IMR-90 (cell line): ENCODE results near the gene NCSTN. TPM values are rescaled to one million over a fixed set of nuclear protein-coding genes. Genes with fewer than 3 reads are reported as not detected.

ENCODE experiments used
- ATAC-seq: fragments of 200-7000 bp; cut with Tn5 transposase; 2 replicates; pipeline ENCODE4 v1.9.1; 2020; ENCODE audit warnings: low read depth, mild to moderate bottlenecking, moderate library complexity
- BruUV-seq: library from RNA; stranded (reverse); fragments of 400-500 nt; replicated peaks from 2 replicates; lab custom pipeline; 2021; lab: Mats Ljungman, UMichigan
- CTCF ChIA-PET: fragments of 300-600 bp; formaldehyde crosslinking; extraction: SDS; loops from one replicate; lab custom pipeline; 2021; ENCODE audit warnings: antibody characterized with exemption; lab: Yijun Ruan, JAX
- POLR2A ChIA-PET: fragments of 300-600 bp; sonication (Branson Sonifier 250); formaldehyde crosslinking; loops from one replicate; lab custom pipeline; 2022; ENCODE audit warnings: antibody characterized with exemption; ENCODE audit not compliant: unreplicated experiment; lab: Charles Lee
- DNase-seq: peaks from one replicate; pipeline ENCODE4 v3.0.0; 2013
- H2AFZ ChIP-seq: replicated peaks from 2 replicates; pipeline ENCODE3; 2013; ENCODE audit warnings: low read length, mild to moderate bottlenecking; ENCODE audit not compliant: poor library complexity
- H2AK5ac ChIP-seq: 2 replicates; pipeline ENCODE4 v1.6.1; 2013; ENCODE audit warnings: low read depth, low read length, inconsistent platforms
- H2AK9ac ChIP-seq: replicated peaks from 2 replicates; pipeline ENCODE3; 2013; ENCODE audit warnings: mild to moderate bottlenecking, low read depth, low read length, moderate library complexity; ENCODE audit not compliant: poor library complexity
- H2BK120ac ChIP-seq: 2 replicates; pipeline ENCODE4 v1.6.1; 2013; ENCODE audit warnings: low read depth, low read length, inconsistent platforms
- H2BK15ac ChIP-seq: 3 replicates; pipeline ENCODE4 v1.6.1; 2013; ENCODE audit warnings: low read depth, low read length, inconsistent platforms
- H2BK20ac ChIP-seq: 2 replicates; pipeline ENCODE4 v1.6.1; 2013; ENCODE audit warnings: low read depth, mild to moderate bottlenecking, inconsistent platforms, low read length, moderate library complexity
- H2BK5ac ChIP-seq: 2 replicates; pipeline ENCODE4 v1.6.1; 2013; ENCODE audit warnings: mild to moderate bottlenecking, low read depth, low read length, inconsistent platforms; ENCODE audit not compliant: poor library complexity, severe bottlenecking
- H3K14ac ChIP-seq: replicated peaks from 2 replicates; pipeline ENCODE4 v1.6.1; 2013; ENCODE audit warnings: low read depth, low read length, inconsistent platforms
- H3K18ac ChIP-seq: 2 replicates; pipeline ENCODE4 v1.6.1; 2013; ENCODE audit warnings: low read depth, low read length, control low read depth
- H3K23ac ChIP-seq: 2 replicates; pipeline ENCODE4 v1.6.1; 2013; ENCODE audit warnings: low read depth, low read length, inconsistent platforms
- H3K27ac ChIP-seq: 2 replicates; pipeline ENCODE4 v1.5.1; 2013; ENCODE audit warnings: mild to moderate bottlenecking, control low read depth, low read length; ENCODE audit not compliant: insufficient read depth
- H3K27me3 ChIP-seq: 2 replicates; pipeline ENCODE4 v1.6.1; 2013; ENCODE audit warnings: low read length; ENCODE audit not compliant: control insufficient read depth, insufficient read depth
- H3K36me3 ChIP-seq: 2 replicates; pipeline ENCODE4 v1.6.1; 2013; ENCODE audit warnings: low read length, mixed read lengths; ENCODE audit not compliant: control insufficient read depth, insufficient read depth
- H3K4ac ChIP-seq: 2 replicates; pipeline ENCODE4 v1.6.1; 2013; ENCODE audit warnings: low read depth, low read length, inconsistent platforms
- H3K4me1 ChIP-seq: 2 replicates; pipeline ENCODE4 v1.6.1; 2013; ENCODE audit warnings: low read length, mixed read lengths; ENCODE audit not compliant: control insufficient read depth, insufficient read depth
- H3K4me2 ChIP-seq: 2 replicates; pipeline ENCODE4 v1.6.1; 2013; ENCODE audit warnings: low read depth, mild to moderate bottlenecking, control low read depth, low read length, moderate library complexity
- H3K4me3 ChIP-seq: 2 replicates; pipeline ENCODE4 v1.5.1; 2013; ENCODE audit warnings: low read depth, mild to moderate bottlenecking, control low read depth, low read length, moderate library complexity; ENCODE audit not compliant: insufficient read depth
- H3K56ac ChIP-seq: 2 replicates; pipeline ENCODE4 v1.6.1; 2013; ENCODE audit warnings: low read length, inconsistent platforms; ENCODE audit not compliant: insufficient read depth; ENCODE audit errors: extremely low read depth
- H3K79me1 ChIP-seq, 2 experiments: 2 replicates each; pipeline ENCODE4 v1.6.1; 2013; ENCODE audit warnings: low read length in 2 of 2, inconsistent platforms in 1 of 2, low read depth in 1 of 2
- H3K9ac ChIP-seq: 2 replicates; pipeline ENCODE4 v1.6.1; 2013; ENCODE audit warnings: low read depth, low read length, control low read depth
- H3K9me1 ChIP-seq: 2 replicates; pipeline ENCODE4 v1.6.1; 2013; ENCODE audit warnings: low read length, inconsistent platforms; ENCODE audit not compliant: insufficient read depth
- H3K9me3 ChIP-seq: 2 replicates; pipeline ENCODE4 v1.6.1; 2013; ENCODE audit warnings: low read length; ENCODE audit not compliant: control insufficient read depth, insufficient read depth
- H4K20me1 ChIP-seq: 2 replicates; pipeline ENCODE4 v1.6.1; 2013; ENCODE audit warnings: low read length, inconsistent platforms; ENCODE audit not compliant: insufficient read depth
- H4K5ac ChIP-seq: 2 replicates; pipeline ENCODE4 v1.6.1; 2013; ENCODE audit warnings: mild to moderate bottlenecking, low read depth, low read length, control low read depth
- H4K8ac ChIP-seq, 2 experiments: 2 replicates each; pipeline ENCODE4 v1.6.1; 2013; ENCODE audit warnings: low read depth in 2 of 2, low read length in 2 of 2, control low read depth in 1 of 2, inconsistent platforms in 1 of 2
- H4K91ac ChIP-seq: 2 replicates; pipeline ENCODE4 v1.6.1; 2013; ENCODE audit warnings: low read depth, low read length, inconsistent platforms; ENCODE audit not compliant: insufficient read depth
- BHLHE40 ChIP-seq: fragments of 150-350 bp; IDR thresholded peaks from 2 replicates; pipeline ENCODE4 v1.6.1; 2016; ENCODE audit warnings: mild to moderate bottlenecking, low read depth, low read length
- CEBPB ChIP-seq: IDR thresholded peaks from 2 replicates; pipeline ENCODE4 v1.6.1; 2012; ENCODE audit warnings: low read depth, low read length, improper control_type of control experiment
- CHD1 ChIP-seq: IDR thresholded peaks from 2 replicates; pipeline ENCODE4 v1.6.1; 2012; ENCODE audit warnings: low read depth, low read length, improper control_type of control experiment
- FOS ChIP-seq: fragments of 150-350 bp; IDR thresholded peaks from 2 replicates; pipeline ENCODE4 v1.6.1; 2016; ENCODE audit warnings: low read depth, low read length
- MAFK ChIP-seq: IDR thresholded peaks from 2 replicates; pipeline ENCODE4 v1.6.1; 2012; ENCODE audit warnings: low read depth, low read length, improper control_type of control experiment
- MAZ ChIP-seq: IDR thresholded peaks from 2 replicates; pipeline ENCODE4 v1.6.1; 2012; ENCODE audit warnings: low read depth, mild to moderate bottlenecking, low read length, improper control_type of control experiment, moderate library complexity, borderline replicate concordance
- MXI1 ChIP-seq: IDR thresholded peaks from 2 replicates; pipeline ENCODE4 v1.6.1; 2012; ENCODE audit warnings: low read depth, mild to moderate bottlenecking, low read length, moderate library complexity, borderline replicate concordance
- NFE2L2 ChIP-seq: fragments of 150-350 bp; IDR thresholded peaks from 2 replicates; pipeline ENCODE4 v1.6.1; 2016; ENCODE audit warnings: low read depth, mild to moderate bottlenecking, low read length
- POLR2A ChIP-seq: IDR thresholded peaks from 2 replicates; pipeline ENCODE4 v1.6.1; 2012; ENCODE audit warnings: mild to moderate bottlenecking, low read depth, low read length
- RAD21 ChIP-seq: IDR thresholded peaks from 2 replicates; pipeline ENCODE4 v1.6.1; 2012; ENCODE audit warnings: low read length, improper control_type of control experiment
- RFX5 ChIP-seq: IDR thresholded peaks from 2 replicates; pipeline ENCODE4 v1.8.0; 2012; ENCODE audit warnings: low read depth, mild to moderate bottlenecking, low read length, moderate library complexity
- WGBS, 2 experiments: methylation state at CpG; one replicate each; pipeline versions ENCODE4 v1.1.5 to v1.1.7; 2013; ENCODE audit warnings: missing lambda C conversion rate in 2 of 2; ENCODE audit not compliant: insufficient read length in 1 of 2; ENCODE audit errors: extremely low coverage in 2 of 2; 5-methylcytosine and 5-hydroxymethylcytosine counted together
- dilution Hi-C: fragments of 300-500 bp; cut with HindIII; formaldehyde crosslinking; loops from one replicate; pipeline ENCODE4 v1.14.3; 2018; ENCODE audit warnings: low sequenced_read_pairs; ENCODE audit not compliant: unreplicated experiment
- in situ Hi-C: fragments of 300-500 bp; cut with MboI; formaldehyde crosslinking; loops from 3 replicates; pipeline ENCODE4 v1.14.3; 2019; ENCODE audit warnings: low sequenced_read_pairs, inconsistent platforms, mixed read lengths
- intact Hi-C: fragments of 100-400 bp; cut with micrococcal nuclease; formaldehyde crosslinking; loops from 2 replicates; pipeline ENCODE4 v1.10.0; 2022
- polyA plus RNA-seq, 3 experiments: library from polyadenylated mRNA; depleted of rRNA; stranded (reverse); fragments of >200 nt; gene quantifications; 2 replicates each; pipeline ENCODE4 v1.2.3, GENCODE V29; 2012; ENCODE audit warnings: low replicate concordance in 1 of 3
- total RNA-seq: library from RNA; depleted of rRNA; stranded (reverse); fragments of >200 nt; gene quantifications from 2 replicates; pipeline ENCODE4 v1.2.3, GENCODE V29; 2012
- TF ChIP-seq, protein P1 (sequence below): conservative IDR thresholded peaks from 2 replicates; pipeline ENCODE4 v1.5.1; 2012; ENCODE audit warnings: mild to moderate bottlenecking, low read depth, low read length, improper control_type of control experiment
- TF ChIP-seq, protein P2 (sequence below): fragments of 150-350 bp; IDR thresholded peaks from 2 replicates; pipeline ENCODE4 v1.6.1; 2017; ENCODE audit warnings: mild to moderate bottlenecking, antibody characterized with exemption, low read length, low read depth

NCSTN gene
- total and polyA plus RNA-seq, 2 of the 4 experiments (the other 2 are of a cell fraction), result 60.2 to 182 TPM

DNA sequence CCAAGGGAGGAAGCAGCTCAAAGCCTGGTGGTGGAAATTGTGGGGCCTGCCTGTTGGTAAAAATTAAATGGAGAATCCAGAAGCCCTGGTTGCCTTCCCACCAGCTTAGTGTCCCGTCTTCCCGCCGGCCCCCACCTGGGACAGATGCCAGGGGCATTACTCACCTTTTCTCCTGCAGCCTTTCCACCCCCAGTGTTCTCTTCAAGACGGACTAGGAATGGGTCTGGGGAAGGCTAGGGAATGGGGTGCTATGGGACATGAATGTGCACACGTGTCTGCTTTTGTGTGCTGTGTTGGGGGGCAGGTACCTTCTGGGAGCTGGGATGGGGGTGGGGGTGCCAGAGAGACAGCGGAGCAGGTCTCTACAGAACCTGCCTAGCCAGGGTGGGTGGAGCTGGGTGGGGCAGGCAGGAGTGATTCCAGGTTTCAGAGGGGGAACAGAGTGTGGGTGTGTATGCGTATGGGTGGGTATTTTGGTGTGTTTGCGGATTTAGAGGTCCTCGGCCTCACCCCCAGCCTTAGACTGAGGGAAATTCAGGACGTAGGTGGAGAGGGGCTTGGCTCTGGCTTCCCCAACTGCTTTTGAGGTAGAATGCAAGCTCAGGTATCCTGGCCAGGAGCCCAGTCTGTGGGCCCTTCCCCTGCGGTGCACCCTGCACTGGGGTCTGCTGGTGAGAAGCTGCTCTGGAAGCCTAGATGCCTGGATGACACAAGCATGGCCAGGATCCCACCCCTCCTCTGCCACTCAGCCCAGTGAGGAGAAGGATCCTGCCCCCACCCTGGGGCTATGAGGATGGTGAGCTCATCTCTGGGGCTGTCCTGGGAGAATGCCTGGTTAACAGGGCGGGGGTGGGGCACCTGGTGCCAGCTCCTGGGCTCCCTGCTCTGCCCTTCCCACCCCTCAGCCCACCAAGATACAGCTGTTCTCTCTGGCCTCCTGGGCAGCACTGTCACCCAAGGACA lies 64.9 kb downstream of the NCSTN start:
- 100% methylated on average over 1 of the region's 12 CpGs; no CpG with 5 or more reads in 1 of the 2 experiments for WGBS, 2 experiments
- DNase-seq (no peak), ATAC-seq (peak; percentile 21; the same call in 1 of the 2 replicates)
- no peak overlapping the region for H4K8ac ChIP-seq
- in situ Hi-C loops (no loop called here), dilution Hi-C loops (no loop called here), intact Hi-C loops (no loop called here)
- no peak overlapping the region for H3K56ac ChIP-seq
- TF ChIP-seq MAZ, result no peak
- TF ChIP-seq MXI1, result no peak
- TF ChIP-seq NFE2L2, result no peak
- no peak for TF ChIP-seq BHLHE40
- TF ChIP-seq RFX5, result no peak
- TF ChIP-seq, protein P1, sequence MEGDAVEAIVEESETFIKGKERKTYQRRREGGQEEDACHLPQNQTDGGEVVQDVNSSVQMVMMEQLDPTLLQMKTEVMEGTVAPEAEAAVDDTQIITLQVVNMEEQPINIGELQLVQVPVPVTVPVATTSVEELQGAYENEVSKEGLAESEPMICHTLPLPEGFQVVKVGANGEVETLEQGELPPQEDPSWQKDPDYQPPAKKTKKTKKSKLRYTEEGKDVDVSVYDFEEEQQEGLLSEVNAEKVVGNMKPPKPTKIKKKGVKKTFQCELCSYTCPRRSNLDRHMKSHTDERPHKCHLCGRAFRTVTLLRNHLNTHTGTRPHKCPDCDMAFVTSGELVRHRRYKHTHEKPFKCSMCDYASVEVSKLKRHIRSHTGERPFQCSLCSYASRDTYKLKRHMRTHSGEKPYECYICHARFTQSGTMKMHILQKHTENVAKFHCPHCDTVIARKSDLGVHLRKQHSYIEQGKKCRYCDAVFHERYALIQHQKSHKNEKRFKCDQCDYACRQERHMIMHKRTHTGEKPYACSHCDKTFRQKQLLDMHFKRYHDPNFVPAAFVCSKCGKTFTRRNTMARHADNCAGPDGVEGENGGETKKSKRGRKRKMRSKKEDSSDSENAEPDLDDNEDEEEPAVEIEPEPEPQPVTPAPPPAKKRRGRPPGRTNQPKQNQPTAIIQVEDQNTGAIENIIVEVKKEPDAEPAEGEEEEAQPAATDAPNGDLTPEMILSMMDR, result no peak
- no peak for TF ChIP-seq FOS
- no peak for TF ChIP-seq POLR2A
- TF ChIP-seq, protein P2, sequence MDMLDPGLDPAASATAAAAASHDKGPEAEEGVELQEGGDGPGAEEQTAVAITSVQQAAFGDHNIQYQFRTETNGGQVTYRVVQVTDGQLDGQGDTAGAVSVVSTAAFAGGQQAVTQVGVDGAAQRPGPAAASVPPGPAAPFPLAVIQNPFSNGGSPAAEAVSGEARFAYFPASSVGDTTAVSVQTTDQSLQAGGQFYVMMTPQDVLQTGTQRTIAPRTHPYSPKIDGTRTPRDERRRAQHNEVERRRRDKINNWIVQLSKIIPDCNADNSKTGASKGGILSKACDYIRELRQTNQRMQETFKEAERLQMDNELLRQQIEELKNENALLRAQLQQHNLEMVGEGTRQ, result no peak
- no peak for TF ChIP-seq RAD21
- TF ChIP-seq CEBPB, result no peak
- TF ChIP-seq MAFK, result no peak
- no peak for TF ChIP-seq CHD1
- ChIA-PET CTCF (no interaction called here), POLR2A (no interaction called here)
- no peak overlapping the region for H3K4me2 ChIP-seq
- H3K23ac ChIP-seq, result no peak overlapping the region
- no peak overlapping the region for H3K18ac ChIP-seq
- H3K9me3 ChIP-seq, result no peaks in the 10 kb centered on the region
- H3K4me1 ChIP-seq, result no peaks in the 10 kb centered on the region
- no peak overlapping the region for H2BK5ac ChIP-seq
- no peaks in the 10 kb centered on the region; the same call in 1 of the 2 replicates for H3K9me1 ChIP-seq
- H4K20me1 ChIP-seq, result no peaks in the 10 kb centered on the region
- no peak overlapping the region for H2AK9ac ChIP-seq
- H2AFZ ChIP-seq, result no peak overlapping the region
- no peak overlapping the region for H2BK20ac ChIP-seq
- no peak overlapping the region for H3K4me3 ChIP-seq
- no peak overlapping the region for H2BK120ac ChIP-seq
- H2BK15ac ChIP-seq, result no peak overlapping the region
- H3K9ac ChIP-seq, result no peak overlapping the region
- H2AK5ac ChIP-seq, result no peak overlapping the region
- H3K4ac ChIP-seq, result no peak overlapping the region
- no peak overlapping the region for H4K5ac ChIP-seq
- no TSS peak for BruUV-seq
- no peaks in the 10 kb centered on the region for H3K79me1 ChIP-seq
- no peaks in the 10 kb centered on the region for H3K36me3 ChIP-seq
- H3K14ac ChIP-seq, result no peak overlapping the region
- H3K27ac ChIP-seq, result no peak overlapping the region
- peaks cover 4% of the 10 kb centered on the region; the same call in 1 of the 2 replicates for H3K27me3 ChIP-seq
- no peak overlapping the region for H4K91ac ChIP-seq
